Smooth muscle cell of the coronary artery (primary cell): ENCODE data around the gene PPFIA2. TPM values are rescaled to one million over a fixed set of nuclear protein-coding genes. Genes with fewer than 3 reads are reported as not detected.

Experiments
- total RNA-seq: library from RNA; depleted of rRNA; stranded (reverse); fragments of >200 nt; gene quantifications from 2 replicates; pipeline ENCODE4 v1.2.3, GENCODE V29; 2014; ENCODE audit warnings: low replicate concordance

PPFIA2 gene
- total RNA-seq, result 0.08 and 2.5 TPM in 2 replicates

GRCh38 chr12:81759190-81760051 is at the start of gene PPFIA2:
TSS of gene PPFIA2 (minus strand) at chr12:81759350.

